Inferior parietal cortex (tissue), 1 donor: ENCODE measurements around the gene RESP18.
A peak's percentile ranks its signal among the peaks of the same experiment; 100 is the strongest.

Source experiments
- DNase-seq: peaks from one replicate; pipeline ENCODE4 v3.0.0-alpha.2; 2016; ENCODE audit errors: extremely low spot score

RESP18 gene

DNA sequence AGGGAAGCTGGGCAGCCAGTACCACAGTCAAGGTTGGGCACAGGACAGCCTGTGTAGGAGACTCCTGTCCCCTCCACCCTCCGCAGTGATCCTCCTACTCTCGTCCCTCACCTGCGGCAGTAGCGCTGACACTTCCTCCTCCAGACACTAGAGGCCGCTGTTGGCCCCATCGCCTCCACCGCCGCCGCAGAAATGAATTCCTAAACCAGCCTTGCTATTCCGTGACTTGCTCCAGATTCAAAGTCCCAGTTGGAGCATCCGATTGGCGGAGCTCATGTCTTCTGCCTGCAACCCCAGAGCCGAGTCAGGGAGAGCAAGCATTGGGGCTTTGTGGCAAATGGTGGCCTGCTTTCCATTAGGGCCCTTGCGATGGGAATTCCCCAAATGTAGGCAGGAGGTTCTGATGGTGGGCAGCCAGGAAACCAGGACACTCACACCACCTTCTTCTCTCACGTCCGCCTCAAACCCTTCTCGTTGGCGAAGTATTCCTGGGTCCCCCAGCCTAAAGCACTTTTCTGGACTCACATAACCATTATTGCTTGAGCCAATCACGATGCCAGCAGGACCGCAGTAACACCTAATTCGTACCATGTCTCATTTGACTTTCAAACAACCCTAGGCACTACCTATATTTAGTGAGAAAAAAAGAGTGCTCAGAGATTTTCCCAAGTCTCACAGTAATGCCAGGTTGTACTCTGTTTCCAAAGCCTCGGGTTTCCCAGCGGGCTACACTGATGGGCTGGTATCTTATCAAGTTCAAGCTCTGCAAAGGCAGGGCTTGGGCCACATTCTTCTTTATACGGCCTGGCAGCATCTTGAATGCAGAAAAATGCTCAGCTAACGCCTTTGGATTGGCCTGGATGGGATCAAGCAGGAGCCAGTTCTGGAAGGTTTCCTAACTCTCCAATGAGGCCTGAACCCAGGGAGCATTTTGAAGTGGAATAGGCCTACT lies 54.6 kb downstream of the RESP18 start:
- DNase-seq = peak; percentile 90
